ENCODE measurements around the gene RESP18. TPM values are rescaled to one million over a fixed set of nuclear protein-coding genes. Genes with fewer than 3 reads are reported as not detected.

The RESP18 gene
- total RNA-seq, 1 donor from 2014 or later = not detected

DNA sequence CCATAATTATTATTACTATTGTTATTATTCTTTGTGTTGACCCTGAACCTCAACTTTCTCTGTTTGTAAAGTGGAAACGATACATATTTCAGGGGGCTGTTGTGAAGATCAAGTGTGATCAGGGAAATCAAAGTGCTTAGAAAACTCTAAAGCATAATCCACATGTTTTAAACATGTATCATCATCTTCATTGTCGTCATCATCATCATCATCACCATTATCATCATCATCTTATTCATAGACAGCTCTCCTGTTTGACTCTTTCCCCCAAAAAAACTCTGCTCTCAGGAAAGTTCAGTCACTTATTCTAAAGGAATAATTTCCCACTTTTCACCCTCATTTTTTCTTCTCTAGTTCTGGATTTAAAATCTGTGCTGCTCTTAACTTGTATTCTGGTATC is 28.3 kb downstream of the RESP18 start:
- Histone ChIP-seq H3K27me3 (ENCODE audit: control insufficient read depth in 3 of 3, insufficient read depth in 3 of 3, low read length in 3 of 3) (peaks cover 18 to 42% (median 38%) of the 10 kb centered on the region in 3 donors), H3K36me3 (ENCODE audit: control insufficient read depth in 3 of 3, insufficient read depth in 3 of 3, low read length in 3 of 3) (no peaks in the 10 kb centered on the region), H3K27ac (ENCODE audit: low read depth, low read length) (no peak overlapping the region), H3K4me1 (ENCODE audit: control insufficient read depth in 3 of 3, insufficient read depth in 3 of 3, low read length in 3 of 3) (no peaks in the 10 kb centered on the region), H3K4me3 (ENCODE audit: low read length in 3 of 3) (no peak overlapping the region), H3K9me3 (ENCODE audit: control insufficient read depth in 3 of 3, low read length in 3 of 3) (no peaks in the 10 kb centered on the region), H3K9ac (ENCODE audit: low read depth in 1 of 3, low read length in 3 of 3) (no peak overlapping the region)

DNA sequence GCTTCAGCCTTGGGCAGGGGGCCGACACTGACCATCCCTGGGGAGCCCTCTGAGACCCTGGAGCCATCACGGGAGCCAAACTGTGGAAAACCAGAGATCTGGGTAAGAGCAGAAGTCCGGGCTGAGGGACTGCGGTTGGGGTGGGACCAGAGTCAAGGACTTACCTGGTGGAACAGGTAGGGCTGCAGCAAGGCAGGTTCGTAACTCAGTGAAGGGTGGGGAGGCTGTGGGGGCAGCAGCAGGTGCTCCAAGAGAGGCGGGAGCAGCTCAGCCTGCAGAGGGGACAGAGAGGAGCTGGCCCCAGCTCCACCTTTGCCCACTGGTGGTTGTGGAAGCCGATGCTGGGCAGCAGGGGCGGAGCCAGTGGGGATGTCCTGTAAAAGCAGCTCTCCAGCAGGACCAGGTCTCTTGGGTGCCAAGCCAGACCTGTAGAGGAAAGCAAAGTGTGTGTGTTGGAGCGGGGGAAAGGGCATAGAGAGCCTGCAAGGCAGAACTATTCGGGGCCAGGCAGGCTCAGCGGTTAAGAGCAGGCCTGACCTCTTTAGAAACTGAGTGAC is 30.1 kb downstream of the RESP18 start:
- H3K27me3 ChIP-seq (ENCODE audit: control insufficient read depth in 3 of 3, insufficient read depth in 3 of 3, low read length in 3 of 3) = peaks cover 14 to 35% (median 29%) of the 10 kb centered on the region in 3 donors
- no peaks in the 10 kb centered on the region for H3K9me3 ChIP-seq (ENCODE audit: control insufficient read depth in 3 of 3, low read length in 3 of 3)
- no peak overlapping the region for H3K27ac ChIP-seq (ENCODE audit: low read depth, low read length)
- H3K9ac ChIP-seq (ENCODE audit: low read depth in 1 of 3, low read length in 3 of 3) = no peak overlapping the region
- peaks cover 3 to 6% (median 3%) of the 10 kb centered on the region in 3 donors for H3K4me1 ChIP-seq (ENCODE audit: control insufficient read depth in 3 of 3, insufficient read depth in 3 of 3, low read length in 3 of 3)
- no peaks in the 10 kb centered on the region for H3K36me3 ChIP-seq (ENCODE audit: control insufficient read depth in 3 of 3, insufficient read depth in 3 of 3, low read length in 3 of 3)
- H3K4me3 ChIP-seq (ENCODE audit: low read length in 3 of 3) = no peak overlapping the region

DNA sequence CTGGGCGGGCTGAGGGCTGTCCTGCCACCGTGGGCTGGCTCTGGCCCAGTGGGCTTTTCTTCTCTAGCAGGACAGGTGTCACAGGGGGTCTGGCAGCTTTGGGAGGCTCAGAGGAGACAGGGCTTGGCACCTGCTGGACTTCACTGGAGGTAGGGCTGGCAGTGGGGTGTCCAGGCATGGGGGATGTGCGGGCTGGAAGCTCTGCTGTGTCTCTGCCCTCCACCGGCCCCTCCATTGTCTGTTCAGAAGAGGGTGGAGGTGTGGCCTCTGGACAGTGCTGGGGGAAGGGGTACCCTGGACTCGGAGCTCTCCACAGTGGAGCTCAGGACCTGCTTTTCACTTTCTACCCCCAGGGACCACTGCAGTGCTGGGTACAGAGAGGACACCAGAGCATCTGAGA is 32.5 kb downstream of the RESP18 start:
- no peak overlapping the region for H3K9ac ChIP-seq (ENCODE audit: low read depth in 1 of 3, low read length in 3 of 3)
- no peaks in the 10 kb centered on the region for H3K36me3 ChIP-seq (ENCODE audit: control insufficient read depth in 3 of 3, insufficient read depth in 3 of 3, low read length in 3 of 3)
- H3K4me3 ChIP-seq (ENCODE audit: low read length in 3 of 3) = no peak overlapping the region
- H3K9me3 ChIP-seq (ENCODE audit: control insufficient read depth in 3 of 3, low read length in 3 of 3) = no peaks in the 10 kb centered on the region
- H3K27ac ChIP-seq (ENCODE audit: low read depth, low read length) = no peak overlapping the region
- H3K4me1 ChIP-seq (ENCODE audit: control insufficient read depth in 3 of 3, insufficient read depth in 3 of 3, low read length in 3 of 3) = peaks cover 5 to 10% (median 5%) of the 10 kb centered on the region in 3 donors
- peaks cover 4 to 32% (median 26%) of the 10 kb centered on the region in 3 donors for H3K27me3 ChIP-seq (ENCODE audit: control insufficient read depth in 3 of 3, insufficient read depth in 3 of 3, low read length in 3 of 3)

- peaks cover 8 to 15% (median 8%) of the 10 kb centered on the region in 3 donors for H3K4me1 ChIP-seq (ENCODE audit: control insufficient read depth in 3 of 3, insufficient read depth in 3 of 3, low read length in 3 of 3)
- H3K4me3 ChIP-seq (ENCODE audit: low read length in 3 of 3) = no peak overlapping the region
- no peaks in the 10 kb centered on the region for H3K9me3 ChIP-seq (ENCODE audit: control insufficient read depth in 3 of 3, low read length in 3 of 3)
- H3K27me3 ChIP-seq (ENCODE audit: control insufficient read depth in 3 of 3, insufficient read depth in 3 of 3, low read length in 3 of 3) = peaks cover 4 to 32% (median 26%) of the 10 kb centered on the region in 3 donors
- H3K36me3 ChIP-seq (ENCODE audit: control insufficient read depth in 3 of 3, insufficient read depth in 3 of 3, low read length in 3 of 3) = no peaks in the 10 kb centered on the region
- H3K27ac ChIP-seq (ENCODE audit: low read depth, low read length) = no peak overlapping the region
- peak overlapping the region in 1 of 3 donors; percentile 32 for H3K9ac ChIP-seq (ENCODE audit: low read depth in 1 of 3, low read length in 3 of 3)
Measured at GRCh38 chr2:219299372-219299760, 33.2 kb downstream of the RESP18 start.

DNA sequence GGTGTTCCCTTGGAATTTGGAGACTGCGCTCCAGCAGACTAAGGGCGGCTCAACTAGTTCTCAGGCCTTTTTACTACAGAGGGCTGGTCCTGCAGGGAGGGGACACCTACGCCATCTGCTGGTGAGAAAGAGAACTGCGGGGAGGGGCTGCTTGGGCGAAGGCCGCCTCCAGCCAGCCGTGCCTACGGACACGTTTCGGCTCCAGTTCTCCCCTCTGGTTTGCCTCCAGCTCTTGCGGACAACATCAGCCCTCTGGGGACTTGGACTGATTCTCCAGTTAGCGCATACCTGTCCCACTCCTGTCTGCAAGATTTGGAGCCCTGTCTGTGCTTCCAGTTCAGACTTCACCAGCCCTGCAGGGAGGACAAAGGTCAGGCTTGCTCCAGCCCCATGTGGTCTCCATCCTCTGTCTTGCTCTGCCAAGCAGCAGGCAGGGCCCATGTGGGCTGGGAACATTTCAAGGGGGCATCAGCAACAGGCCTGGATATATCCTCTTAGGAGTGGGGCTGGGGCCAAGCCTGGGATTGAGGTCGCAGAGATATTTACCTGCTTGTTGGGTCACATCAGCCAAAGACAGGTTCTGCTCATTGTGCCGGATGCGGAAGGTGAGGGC is 33.7 kb downstream of the RESP18 start:
- Histone ChIP-seq H3K27ac (ENCODE audit: low read depth, low read length) (no peak overlapping the region), H3K9me3 (ENCODE audit: control insufficient read depth in 3 of 3, low read length in 3 of 3) (no peaks in the 10 kb centered on the region), H3K27me3 (ENCODE audit: control insufficient read depth in 3 of 3, insufficient read depth in 3 of 3, low read length in 3 of 3) (peaks cover 4 to 31% (median 25%) of the 10 kb centered on the region in 3 donors), H3K4me3 (ENCODE audit: low read length in 3 of 3) (peak overlapping the region in 2 of 3 donors; percentile 13 to 43), H3K4me1 (ENCODE audit: control insufficient read depth in 3 of 3, insufficient read depth in 3 of 3, low read length in 3 of 3) (peaks cover 11 to 20% (median 12%) of the 10 kb centered on the region in 3 donors), H3K36me3 (ENCODE audit: control insufficient read depth in 3 of 3, insufficient read depth in 3 of 3, low read length in 3 of 3) (no peaks in the 10 kb centered on the region), H3K9ac (ENCODE audit: low read depth in 1 of 3, low read length in 3 of 3) (peak overlapping the region; percentile 30 to 45 (median 32))

- H3K27ac ChIP-seq (ENCODE audit: low read depth, low read length) = no peak overlapping the region
- H3K27me3 ChIP-seq (ENCODE audit: control insufficient read depth in 3 of 3, insufficient read depth in 3 of 3, low read length in 3 of 3) = peaks cover 0 to 23% (median 20%) of the 10 kb centered on the region in 3 donors
- no peaks in the 10 kb centered on the region for H3K36me3 ChIP-seq (ENCODE audit: control insufficient read depth in 3 of 3, insufficient read depth in 3 of 3, low read length in 3 of 3)
- peaks cover 11 to 20% (median 12%) of the 10 kb centered on the region in 3 donors for H3K4me1 ChIP-seq (ENCODE audit: control insufficient read depth in 3 of 3, insufficient read depth in 3 of 3, low read length in 3 of 3)
- no peak overlapping the region for H3K4me3 ChIP-seq (ENCODE audit: low read length in 3 of 3)
- no peaks in the 10 kb centered on the region for H3K9me3 ChIP-seq (ENCODE audit: control insufficient read depth in 3 of 3, low read length in 3 of 3)
- H3K9ac ChIP-seq (ENCODE audit: low read depth in 1 of 3, low read length in 3 of 3) = no peak overlapping the region
Measured at GRCh38 chr2:219297766-219298456, 34.6 kb downstream of the RESP18 start.

- Histone ChIP-seq H3K27ac (ENCODE audit: low read depth, low read length) (no peak overlapping the region), H3K4me3 (ENCODE audit: low read length in 3 of 3) (no peak overlapping the region), H3K36me3 (ENCODE audit: control insufficient read depth in 3 of 3, insufficient read depth in 3 of 3, low read length in 3 of 3) (no peaks in the 10 kb centered on the region), H3K9ac (ENCODE audit: low read depth in 1 of 3, low read length in 3 of 3) (no peak overlapping the region), H3K9me3 (ENCODE audit: control insufficient read depth in 3 of 3, low read length in 3 of 3) (no peaks in the 10 kb centered on the region), H3K4me1 (ENCODE audit: control insufficient read depth in 3 of 3, insufficient read depth in 3 of 3, low read length in 3 of 3) (peaks cover 11 to 20% (median 12%) of the 10 kb centered on the region in 3 donors), H3K27me3 (ENCODE audit: control insufficient read depth in 3 of 3, insufficient read depth in 3 of 3, low read length in 3 of 3) (peaks cover 0 to 12% (median 11%) of the 10 kb centered on the region in 3 donors)
Measured at GRCh38 chr2:219296631-219297391, 35.7 kb downstream of the RESP18 start.

GRCh38 chr2:219296142-219296541 is 36.4 kb downstream of the RESP18 start:
- Histone ChIP-seq H3K27ac (ENCODE audit: low read depth, low read length) (no peak overlapping the region), H3K27me3 (ENCODE audit: control insufficient read depth in 3 of 3, insufficient read depth in 3 of 3, low read length in 3 of 3) (peaks cover 0 to 7% (median 7%) of the 10 kb centered on the region in 3 donors), H3K4me3 (ENCODE audit: low read length in 3 of 3) (no peak overlapping the region), H3K9ac (ENCODE audit: low read depth in 1 of 3, low read length in 3 of 3) (no peak overlapping the region), H3K4me1 (ENCODE audit: control insufficient read depth in 3 of 3, insufficient read depth in 3 of 3, low read length in 3 of 3) (peaks cover 11 to 20% (median 12%) of the 10 kb centered on the region in 3 donors), H3K9me3 (ENCODE audit: control insufficient read depth in 3 of 3, low read length in 3 of 3) (no peaks in the 10 kb centered on the region), H3K36me3 (ENCODE audit: control insufficient read depth in 3 of 3, insufficient read depth in 3 of 3, low read length in 3 of 3) (no peaks in the 10 kb centered on the region)

DNA sequence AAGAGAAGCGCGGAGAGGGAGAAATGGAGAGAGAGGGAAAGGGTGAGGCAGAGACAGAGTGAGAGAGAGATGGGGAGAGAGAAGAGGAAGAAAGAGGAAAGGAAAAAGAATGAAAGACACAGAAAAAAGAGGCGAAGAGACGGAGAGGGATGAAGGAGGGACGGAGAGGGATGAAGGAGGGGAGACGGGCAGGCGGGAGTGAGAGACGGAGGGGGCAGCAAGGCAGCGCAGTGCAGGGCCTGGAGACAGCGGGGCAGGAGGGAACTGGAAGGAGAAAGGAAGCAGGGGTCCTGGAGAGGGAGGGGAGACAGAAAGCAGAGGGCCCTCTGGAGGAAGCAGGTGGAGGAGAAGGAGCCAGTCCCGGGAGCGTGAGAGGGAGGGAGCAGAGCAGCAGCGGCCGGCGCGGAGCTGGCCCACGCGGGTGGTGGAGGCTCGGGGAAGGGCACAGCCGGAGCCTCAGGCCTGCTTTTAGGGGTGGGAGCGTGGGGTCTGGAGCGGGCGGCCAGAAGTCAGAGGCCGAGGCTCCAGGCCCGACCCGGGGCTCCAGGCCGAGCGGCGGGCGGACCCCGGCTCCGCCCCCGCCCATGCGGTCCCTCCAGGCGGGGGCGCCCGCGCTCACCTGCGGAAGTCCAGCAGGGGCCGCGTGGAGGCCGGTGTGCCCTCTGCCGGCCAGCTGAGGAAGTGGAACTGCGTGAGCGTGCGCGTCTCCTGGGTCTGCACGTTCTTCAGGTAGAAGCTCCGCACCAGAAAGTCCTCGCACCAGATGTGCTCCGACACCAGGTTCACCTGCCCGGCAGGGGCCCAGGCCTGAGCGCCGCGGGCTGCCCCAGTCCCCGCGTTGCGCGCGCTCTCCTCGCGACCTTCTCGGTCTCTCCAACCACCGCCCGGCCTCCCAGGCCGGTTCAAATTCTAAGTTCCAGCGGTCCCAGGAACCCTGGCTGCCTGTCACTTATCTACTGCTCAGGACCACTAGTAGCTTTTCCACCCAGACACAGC is 37.9 kb downstream of the RESP18 start:
- H3K27ac ChIP-seq (ENCODE audit: low read depth, low read length) = peak overlapping the region; percentile 58
- H3K4me3 ChIP-seq (ENCODE audit: low read length in 3 of 3) = peak overlapping the region; percentile 73 to 76 (median 74)
- peak overlapping the region; percentile 79 to 88 (median 81) for H3K9ac ChIP-seq (ENCODE audit: low read depth in 1 of 3, low read length in 3 of 3)

More for the DNA sequence above, 37.9 kb downstream of the RESP18 start:
- Histone ChIP-seq H3K27me3 (ENCODE audit: control insufficient read depth in 3 of 3, insufficient read depth in 3 of 3, low read length in 3 of 3) (peaks cover 0 to 7% (median 4%) of the 10 kb centered on the region in 3 donors), H3K9me3 (ENCODE audit: control insufficient read depth in 3 of 3, low read length in 3 of 3) (no peaks in the 10 kb centered on the region), H3K4me1 (ENCODE audit: control insufficient read depth in 3 of 3, insufficient read depth in 3 of 3, low read length in 3 of 3) (peaks cover 12 to 20% (median 14%) of the 10 kb centered on the region in 3 donors), H3K36me3 (ENCODE audit: control insufficient read depth in 3 of 3, insufficient read depth in 3 of 3, low read length in 3 of 3) (no peaks in the 10 kb centered on the region)

Data from skeletal muscle tissue (tissue), 4 donors.